OCI-LY3 (cell line): Measurements from ENCODE around the gene BRD2.

Source experiments
- CTCF ChIP-seq: fragments of 200-600, 300-600 bp; sonication (generic); IDR thresholded peaks from 2 replicates; pipeline ENCODE4 v1.5.1; 2014; ENCODE audit warnings: antibody characterized with exemption, low read length, low read depth
- EZH2phosphoT487 ChIP-seq: fragments of 200-600 bp; shearing (Covaris generic); IDR thresholded peaks from 2 replicates; pipeline ENCODE4 v1.6.1; 2018; ENCODE audit warnings: antibody characterized with exemption, mixed run types, low read depth

GRCh38 chr6:32936239-32937152 lies 31.9 kb upstream of the BRD2 start:
- no peak for TF ChIP-seq EZH2phosphoT487
- TF ChIP-seq CTCF = no peak
